Panc1 (cell line): ENCODE data around the gene OSGIN1. TPM values are rescaled to one million over a fixed set of nuclear protein-coding genes. Genes with fewer than 3 reads are reported as not detected.
A peak's percentile ranks its signal among the peaks of the same experiment; 100 is the strongest.

Experiments
- ATAC-seq: fragments of 200-7000 bp; cut with Tn5 transposase; 2 replicates; pipeline ENCODE4 v1.9.1; 2020; ENCODE audit warnings: mild to moderate bottlenecking, moderate library complexity
- BruUV-seq: library from RNA; stranded (reverse); fragments of 400-500 nt; replicated peaks from 2 replicates; lab custom pipeline; 2021; lab: Mats Ljungman, UMichigan
- CTCF ChIA-PET: fragments of 300-600 bp; sonication (Branson Sonifier 250); formaldehyde crosslinking; loops from one replicate; lab custom pipeline; 2022; ENCODE audit warnings: antibody characterized with exemption; lab: Charles Lee
- POLR2A ChIA-PET: fragments of 300-600 bp; sonication (Branson Sonifier 250); formaldehyde crosslinking; loops from one replicate; lab custom pipeline; 2022; ENCODE audit warnings: antibody characterized with exemption; lab: Charles Lee
- DNase-seq: peaks from one replicate; pipeline ENCODE4 v3.0.0-alpha.2; 2010; ENCODE audit warnings: low read depth, low spot score
- H3K27ac ChIP-seq: 2 replicates; pipeline ENCODE4 v1.5.1; 2011; ENCODE audit warnings: mild to moderate bottlenecking, low read length, inconsistent platforms
- H3K27me3 ChIP-seq: fragments of 200-500 bp; sonication (Bioruptor generic); 2 replicates; pipeline ENCODE4 v1.6.0; 2014; ENCODE audit warnings: low read length, inconsistent platforms; ENCODE audit not compliant: control insufficient read depth, insufficient read depth
- H3K36me3 ChIP-seq: fragments of 200-500 bp; sonication (Bioruptor generic); 2 replicates; pipeline ENCODE4 v1.5.1; 2014; ENCODE audit warnings: inconsistent platforms, mild to moderate bottlenecking, low read length, moderate library complexity; ENCODE audit not compliant: control insufficient read depth, insufficient read depth
- H3K4me1 ChIP-seq: 2 replicates; pipeline ENCODE4 v1.5.1; 2011; ENCODE audit warnings: inconsistent platforms, mild to moderate bottlenecking, low read length, moderate library complexity; ENCODE audit not compliant: control insufficient read depth, insufficient read depth
- H3K4me3 ChIP-seq, 2 experiments: 2 replicates each; pipeline ENCODE4 v1.5.1; 2011 to 2012; ENCODE audit warnings: low read depth in 2 of 2, low read length in 2 of 2, mild to moderate bottlenecking in 2 of 2, inconsistent platforms in 1 of 2, moderate library complexity in 1 of 2
- H3K9me3 ChIP-seq: fragments of 200-500 bp; sonication (Bioruptor generic); 2 replicates; pipeline ENCODE4 v1.5.1; 2014; ENCODE audit warnings: low read depth, mild to moderate bottlenecking, inconsistent platforms, low read length, moderate library complexity; ENCODE audit not compliant: control insufficient read depth, insufficient read depth
- POLR2AphosphoS5 ChIP-seq: IDR thresholded peaks from 2 replicates; pipeline ENCODE4 v1.6.1; 2012; ENCODE audit warnings: mild to moderate bottlenecking, low read depth, low read length, moderate library complexity
- SIN3A ChIP-seq: IDR thresholded peaks from 2 replicates; pipeline ENCODE4 v1.6.1; 2012; ENCODE audit warnings: low read depth, mild to moderate bottlenecking, low read length, moderate library complexity, borderline replicate concordance; ENCODE audit not compliant: insufficient read depth
- TCF7L2 ChIP-seq: IDR thresholded peaks from 2 replicates; pipeline ENCODE4 v1.6.1; 2011; ENCODE audit warnings: mild to moderate bottlenecking, low read depth, low read length, inconsistent platforms
- in situ Hi-C: cut with HindIII; loops from 2 replicates; pipeline ENCODE4 v1.10.0; 2016; ENCODE audit warnings: low sequenced_read_pairs, low pct_unique_long_range_greater_than_20kb
- intact Hi-C: fragments of 100-400 bp; cut with micrococcal nuclease; formaldehyde crosslinking; loops from one replicate; pipeline ENCODE4 v1.10.0; 2022; ENCODE audit not compliant: unreplicated experiment
- total RNA-seq: library from RNA; stranded (reverse); gene quantifications from one replicate; pipeline ENCODE4 v1.2.1, GENCODE V29; 2021; ENCODE audit not compliant: unreplicated experiment
- TF ChIP-seq, protein P1 (sequence below): fragments of 450-650 bp; IDR thresholded peaks from 2 replicates; pipeline ENCODE4 v1.5.1; 2017; ENCODE audit warnings: mild to moderate bottlenecking
- TF ChIP-seq, protein P2 (sequence below), 2 experiments: IDR thresholded peaks; 2 replicates each; pipeline ENCODE4 v1.6.1; 2011 to 2012; ENCODE audit warnings: low read depth in 2 of 2, control low read depth in 1 of 2, low read length in 1 of 2, mild to moderate bottlenecking in 1 of 2, moderate library complexity in 1 of 2; ENCODE audit not compliant: insufficient read depth in 1 of 2

Gene OSGIN1
- total RNA-seq, 1 experiment from 2014 or later = 4.9 TPM

DNA sequence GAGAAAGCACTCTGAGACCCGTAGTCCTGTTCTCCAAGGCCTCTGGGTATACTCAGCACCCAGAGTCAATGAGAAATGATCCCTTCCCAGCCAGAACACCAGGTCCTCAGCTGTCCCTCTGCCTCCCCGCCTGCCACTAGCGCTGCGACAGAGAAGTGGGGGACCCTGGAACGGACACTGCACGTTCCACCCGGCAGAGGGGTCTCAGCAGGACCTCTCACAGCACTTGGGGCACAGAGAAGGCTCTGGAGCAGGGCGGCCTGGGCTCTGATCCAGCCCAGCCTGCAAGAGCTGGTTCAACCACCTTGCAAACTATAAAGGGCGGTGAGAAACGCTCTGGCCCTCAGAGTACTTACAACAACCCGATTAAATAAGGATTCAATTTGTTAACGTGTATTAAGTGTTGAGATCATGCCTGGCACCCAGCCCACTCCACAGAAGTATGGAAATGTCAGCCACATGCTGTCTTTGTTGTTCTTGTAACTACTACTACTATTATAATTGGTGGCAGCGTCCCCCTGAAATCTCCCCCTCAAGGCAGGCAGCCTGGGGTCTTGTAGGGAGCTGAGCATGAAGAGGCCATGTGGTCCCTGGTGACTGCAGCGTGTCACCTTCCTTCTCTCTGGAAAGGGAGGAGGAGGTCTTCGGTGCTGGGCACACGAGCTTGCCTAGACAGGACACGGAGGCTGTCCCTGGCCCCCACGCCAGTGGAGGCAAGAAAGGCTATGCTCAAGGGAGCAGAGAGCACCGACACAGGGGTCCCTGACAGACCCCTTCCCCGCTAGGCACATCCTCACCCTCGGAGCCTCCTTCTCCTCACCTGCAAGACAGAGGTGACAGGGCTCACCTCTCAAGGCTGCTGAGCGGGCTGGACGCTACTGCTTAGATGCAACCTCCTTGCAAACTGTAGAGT lies 2.4 kb downstream of the OSGIN1 start:
- intact Hi-C loops (loop anchor here (1.0 kb wide), 1 partner anchor 110 kb away; no protein-coding TSS in a partner anchor), in situ Hi-C loops (no loop called here)
- DNase-seq (no peak), ATAC-seq (no peak)
- ChIA-PET CTCF (no interaction called here), POLR2A (no interaction called here)
- Histone ChIP-seq H3K9me3 (no peaks in the 10 kb centered on the region), H3K4me1 (peaks cover 9% of the 10 kb centered on the region), H3K27me3 (no peaks in the 10 kb centered on the region), H3K36me3 (no peaks in the 10 kb centered on the region; the same call in 1 of the 2 replicates), H3K4me3 (no peak overlapping the region), H3K27ac (no peak overlapping the region)
- no peak for TF ChIP-seq TCF7L2
- TF ChIP-seq, protein P1, sequence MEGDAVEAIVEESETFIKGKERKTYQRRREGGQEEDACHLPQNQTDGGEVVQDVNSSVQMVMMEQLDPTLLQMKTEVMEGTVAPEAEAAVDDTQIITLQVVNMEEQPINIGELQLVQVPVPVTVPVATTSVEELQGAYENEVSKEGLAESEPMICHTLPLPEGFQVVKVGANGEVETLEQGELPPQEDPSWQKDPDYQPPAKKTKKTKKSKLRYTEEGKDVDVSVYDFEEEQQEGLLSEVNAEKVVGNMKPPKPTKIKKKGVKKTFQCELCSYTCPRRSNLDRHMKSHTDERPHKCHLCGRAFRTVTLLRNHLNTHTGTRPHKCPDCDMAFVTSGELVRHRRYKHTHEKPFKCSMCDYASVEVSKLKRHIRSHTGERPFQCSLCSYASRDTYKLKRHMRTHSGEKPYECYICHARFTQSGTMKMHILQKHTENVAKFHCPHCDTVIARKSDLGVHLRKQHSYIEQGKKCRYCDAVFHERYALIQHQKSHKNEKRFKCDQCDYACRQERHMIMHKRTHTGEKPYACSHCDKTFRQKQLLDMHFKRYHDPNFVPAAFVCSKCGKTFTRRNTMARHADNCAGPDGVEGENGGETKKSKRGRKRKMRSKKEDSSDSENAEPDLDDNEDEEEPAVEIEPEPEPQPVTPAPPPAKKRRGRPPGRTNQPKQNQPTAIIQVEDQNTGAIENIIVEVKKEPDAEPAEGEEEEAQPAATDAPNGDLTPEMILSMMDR = no peak
- no peak for TF ChIP-seq SIN3A
- TF ChIP-seq, protein P2, sequence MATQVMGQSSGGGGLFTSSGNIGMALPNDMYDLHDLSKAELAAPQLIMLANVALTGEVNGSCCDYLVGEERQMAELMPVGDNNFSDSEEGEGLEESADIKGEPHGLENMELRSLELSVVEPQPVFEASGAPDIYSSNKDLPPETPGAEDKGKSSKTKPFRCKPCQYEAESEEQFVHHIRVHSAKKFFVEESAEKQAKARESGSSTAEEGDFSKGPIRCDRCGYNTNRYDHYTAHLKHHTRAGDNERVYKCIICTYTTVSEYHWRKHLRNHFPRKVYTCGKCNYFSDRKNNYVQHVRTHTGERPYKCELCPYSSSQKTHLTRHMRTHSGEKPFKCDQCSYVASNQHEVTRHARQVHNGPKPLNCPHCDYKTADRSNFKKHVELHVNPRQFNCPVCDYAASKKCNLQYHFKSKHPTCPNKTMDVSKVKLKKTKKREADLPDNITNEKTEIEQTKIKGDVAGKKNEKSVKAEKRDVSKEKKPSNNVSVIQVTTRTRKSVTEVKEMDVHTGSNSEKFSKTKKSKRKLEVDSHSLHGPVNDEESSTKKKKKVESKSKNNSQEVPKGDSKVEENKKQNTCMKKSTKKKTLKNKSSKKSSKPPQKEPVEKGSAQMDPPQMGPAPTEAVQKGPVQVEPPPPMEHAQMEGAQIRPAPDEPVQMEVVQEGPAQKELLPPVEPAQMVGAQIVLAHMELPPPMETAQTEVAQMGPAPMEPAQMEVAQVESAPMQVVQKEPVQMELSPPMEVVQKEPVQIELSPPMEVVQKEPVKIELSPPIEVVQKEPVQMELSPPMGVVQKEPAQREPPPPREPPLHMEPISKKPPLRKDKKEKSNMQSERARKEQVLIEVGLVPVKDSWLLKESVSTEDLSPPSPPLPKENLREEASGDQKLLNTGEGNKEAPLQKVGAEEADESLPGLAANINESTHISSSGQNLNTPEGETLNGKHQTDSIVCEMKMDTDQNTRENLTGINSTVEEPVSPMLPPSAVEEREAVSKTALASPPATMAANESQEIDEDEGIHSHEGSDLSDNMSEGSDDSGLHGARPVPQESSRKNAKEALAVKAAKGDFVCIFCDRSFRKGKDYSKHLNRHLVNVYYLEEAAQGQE (IDR thresholded peaks at IDR 0.05; ENCODE audit: insufficient read depth in 1 of 2, low read depth in 2 of 2, low read length in 1 of 2) = no peak
- TF ChIP-seq POLR2AphosphoS5 = no peak
- BruUV-seq = no TSS peak

DNA sequence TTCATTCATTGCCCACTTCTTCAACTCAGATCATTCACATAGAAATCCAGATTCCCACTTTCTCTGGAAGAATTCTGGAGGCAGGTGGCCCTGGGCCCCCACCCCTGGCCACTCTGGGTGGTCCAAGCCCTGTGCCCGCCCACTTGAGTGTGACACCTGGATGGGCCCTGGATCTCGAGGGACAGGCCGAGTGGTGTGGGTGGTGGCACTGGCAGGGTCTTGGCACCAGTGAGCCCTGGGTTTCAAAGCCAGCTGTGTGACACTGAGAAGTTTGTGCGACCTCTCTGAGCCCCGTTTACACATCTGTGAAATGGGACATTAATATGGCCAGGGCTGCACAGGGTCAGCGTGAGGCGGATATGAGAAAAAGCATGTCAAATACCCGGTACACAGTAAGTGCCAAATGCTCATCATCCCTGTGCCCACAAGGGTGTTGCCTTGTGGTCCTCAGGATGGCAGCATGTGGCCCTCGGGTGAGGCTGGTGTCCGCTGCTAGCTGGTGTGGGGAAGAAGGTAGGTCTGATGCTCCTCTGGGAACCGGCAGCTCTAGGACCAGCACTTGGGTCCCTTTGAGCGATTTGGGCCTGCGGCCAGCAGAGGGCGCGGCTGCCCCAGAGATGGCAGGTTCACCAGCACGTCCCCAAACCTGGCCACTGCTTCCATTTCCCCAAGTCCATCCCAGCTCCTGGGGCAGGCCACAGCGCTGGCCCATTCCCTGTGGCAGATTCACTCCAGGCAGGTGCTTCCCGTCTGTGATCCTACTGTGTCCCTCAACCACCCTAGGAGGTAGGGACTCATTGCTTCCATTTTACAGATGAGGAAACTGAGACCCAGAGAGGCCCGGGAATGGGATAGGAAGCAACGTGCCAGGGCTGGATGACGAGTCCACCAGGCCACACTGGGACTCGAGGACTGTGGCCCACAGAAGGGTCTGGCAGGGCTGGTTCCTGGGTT lies 3.6 kb downstream of the OSGIN1 start:
- in situ Hi-C loops = no loop called here
- no peak for TF ChIP-seq SIN3A
- TF ChIP-seq, protein P1 = peak; percentile 90
- ATAC-seq (peak; percentile 68), DNase-seq (peak; percentile 45)
- ChIA-PET POLR2A (no interaction called here), CTCF (interaction anchor here (0.6 to 1.2 kb wide), 6 partner anchors 45 to 214 kb away, joined by 3 to 6 read pairs (median 4); no protein-coding TSS in a partner anchor)
- Histone ChIP-seq H3K4me1 (peaks cover 9% of the 10 kb centered on the region), H3K9me3 (no peaks in the 10 kb centered on the region), H3K4me3 (no peak overlapping the region), H3K36me3 (no peaks in the 10 kb centered on the region; the same call in 1 of the 2 replicates), H3K27me3 (no peaks in the 10 kb centered on the region), H3K27ac (no peak overlapping the region)
- no TSS peak for BruUV-seq
- intact Hi-C loops = loop anchor here (1.0 kb wide), 1 partner anchor 109 kb away; no protein-coding TSS in a partner anchor
